NOMO-1 treated with DMSO at 0.1 percent for 48 hours (cell line): ENCODE measurements around the gene STK17A.

Experiments
- DNase-seq: peaks from one replicate; lab custom pipeline; 2025; ENCODE audit not compliant: unreplicated experiment; lab: John Stamatoyannopoulos, UW

The STK17A gene

DNA sequence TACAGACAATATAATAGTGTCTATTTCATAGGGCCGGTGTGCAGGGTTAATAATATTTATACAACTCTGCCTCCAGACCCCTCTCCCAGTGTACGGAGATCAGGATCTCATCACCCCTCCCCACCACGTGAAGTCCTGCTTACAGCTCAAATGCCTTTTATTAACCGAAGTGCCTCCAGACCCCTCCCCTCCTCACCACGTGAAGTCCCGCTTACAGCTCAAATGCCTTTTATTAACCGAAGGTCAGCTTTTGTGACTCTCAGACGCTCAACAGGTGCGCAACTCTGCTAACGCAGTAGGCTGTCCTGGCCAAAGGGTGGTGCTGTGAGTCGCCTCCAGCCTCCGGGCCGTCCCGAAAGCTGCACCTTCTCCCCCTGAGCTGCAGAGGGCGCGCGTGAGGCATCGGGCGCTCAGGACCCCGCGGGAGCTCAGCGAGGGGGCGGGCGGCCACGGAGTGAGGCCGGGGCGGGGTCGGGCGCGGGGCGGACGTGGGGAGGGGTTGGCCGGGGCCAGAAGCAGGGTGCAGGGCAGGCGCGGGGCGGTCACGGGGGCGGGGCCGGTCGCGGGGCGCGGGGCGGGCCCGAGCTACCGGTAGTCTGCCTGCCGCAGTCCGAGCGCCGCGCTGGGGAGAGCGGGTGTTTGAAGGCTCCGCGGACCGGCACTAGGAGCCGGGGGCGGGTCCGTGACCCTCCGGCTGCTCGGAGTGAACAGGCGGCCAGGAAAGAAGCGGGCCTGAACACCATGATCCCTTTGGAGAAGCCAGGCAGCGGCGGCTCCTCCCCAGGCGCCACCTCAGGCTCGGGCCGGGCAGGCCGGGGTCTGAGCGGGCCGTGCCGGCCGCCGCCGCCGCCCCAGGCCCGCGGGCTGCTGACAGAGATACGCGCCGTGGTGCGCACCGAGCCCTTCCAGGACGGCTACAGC, at the start of gene STK17A:
STK17A (plus strand) TSS at position 606 of the 921 bp plus-strand sequence; CDS start at position 742, 136 bp downstream.
- DNase-seq = peak; percentile 91

DNA sequence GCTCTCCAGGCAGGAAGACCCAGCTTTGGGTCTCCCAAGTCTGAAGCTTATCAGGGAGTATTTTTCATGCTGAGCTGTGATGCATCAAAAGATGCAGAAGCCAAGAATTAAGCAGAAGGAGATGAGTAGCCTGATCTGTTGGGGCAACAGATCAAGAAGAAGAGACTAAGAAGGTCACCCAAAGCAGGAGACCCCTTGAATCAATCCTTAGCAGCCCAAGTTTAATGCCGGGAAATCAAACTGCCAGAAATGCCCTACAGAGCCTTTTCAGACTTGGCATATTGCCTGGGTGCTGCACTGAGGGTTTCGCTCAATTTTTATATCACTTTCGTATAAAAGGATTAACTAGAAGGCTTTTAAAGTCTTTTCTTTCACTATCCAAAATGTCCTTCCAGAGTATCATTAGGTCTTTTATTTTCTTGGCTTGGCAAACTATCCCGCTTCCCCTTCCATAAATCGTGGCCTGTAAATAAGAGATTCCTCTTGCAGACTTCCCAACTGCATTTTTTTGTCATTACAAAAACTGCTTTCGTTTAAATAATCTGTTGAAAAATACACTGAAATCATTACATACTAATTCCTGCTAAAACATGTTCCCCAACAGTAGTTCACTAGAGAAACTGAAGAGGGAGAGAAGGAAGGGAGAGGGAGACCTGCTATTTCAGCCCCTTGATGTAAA, 49.0 kb upstream of the STK17A start:
- no peak for DNase-seq

DNA sequence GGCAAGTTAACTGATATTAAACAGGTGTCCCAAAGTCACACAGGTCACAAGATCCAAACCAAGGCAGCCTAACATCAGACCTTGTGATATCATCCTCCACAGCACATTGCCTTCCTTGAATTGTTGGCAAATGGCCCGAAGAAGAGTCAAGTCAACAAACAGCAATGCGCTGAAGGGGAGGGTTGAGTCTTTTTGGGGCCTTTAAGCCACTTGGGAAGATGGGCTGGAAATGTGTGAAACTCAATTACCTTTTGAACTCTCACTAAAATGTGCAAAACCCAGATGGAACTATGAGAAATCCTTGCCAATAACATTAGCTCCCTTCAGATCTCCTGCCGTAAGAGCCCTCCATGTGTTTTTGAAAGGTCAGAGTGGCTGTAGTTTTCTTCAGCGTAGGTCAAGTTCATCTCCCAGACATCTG, 47.9 kb upstream of the STK17A start:
- DNase-seq = no peak

DNA sequence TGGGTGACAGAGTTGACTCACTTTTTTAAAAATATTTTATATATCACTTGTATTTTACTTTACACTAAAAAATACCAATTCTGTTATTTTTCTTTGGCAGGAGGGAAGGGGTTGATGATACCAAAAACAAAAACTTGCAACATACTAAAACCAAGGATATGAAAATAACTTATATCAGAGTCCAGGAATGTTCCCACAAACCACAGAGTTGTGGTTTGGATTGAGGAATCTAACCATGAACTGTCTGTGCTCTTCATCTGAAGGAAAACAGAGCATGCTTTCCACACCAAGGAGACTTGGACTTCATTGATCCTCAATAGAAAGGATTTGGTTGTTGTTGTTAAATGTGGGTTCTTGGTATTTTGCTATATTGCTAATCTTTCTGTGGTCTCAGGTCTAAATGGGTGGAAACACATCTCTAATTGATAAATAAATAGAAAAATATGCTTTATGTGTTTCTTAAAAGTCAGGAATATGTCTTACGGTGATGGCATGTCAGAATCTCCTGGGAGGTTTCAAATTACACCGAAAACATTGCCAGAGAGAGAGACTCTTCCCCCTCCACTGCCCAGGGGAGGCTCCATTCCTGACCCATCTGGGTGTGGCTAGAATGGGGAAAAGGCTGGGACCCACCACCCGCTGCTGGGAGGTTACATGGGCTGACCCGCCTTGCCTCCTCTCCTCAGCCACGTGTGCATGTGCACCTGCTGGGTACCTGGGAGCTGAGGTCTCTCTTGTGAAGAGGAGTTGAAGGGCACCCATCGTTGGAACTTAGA, 46.9 kb upstream of the STK17A start:
- DNase-seq = no peak

DNA sequence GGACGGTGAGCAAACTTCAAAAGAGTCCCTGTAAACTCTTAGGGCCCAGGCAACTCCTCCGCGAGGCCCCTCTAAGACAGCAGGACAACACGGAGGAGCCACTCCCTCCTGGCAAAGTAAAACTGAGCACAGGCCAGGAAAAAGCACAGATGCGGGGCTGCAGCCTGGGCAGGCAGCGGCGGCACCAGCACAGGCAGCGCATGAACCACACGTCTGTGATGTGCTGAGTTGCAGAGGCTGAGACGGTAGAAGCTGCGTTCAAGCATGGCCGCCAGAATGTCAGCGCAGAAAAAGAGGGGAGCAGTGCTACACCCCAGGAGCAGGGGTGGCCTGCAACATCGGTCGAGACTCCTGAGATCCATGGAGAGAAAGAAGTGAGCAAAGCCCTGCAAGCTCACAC, 46.1 kb upstream of the STK17A start:
- no peak for DNase-seq

DNA sequence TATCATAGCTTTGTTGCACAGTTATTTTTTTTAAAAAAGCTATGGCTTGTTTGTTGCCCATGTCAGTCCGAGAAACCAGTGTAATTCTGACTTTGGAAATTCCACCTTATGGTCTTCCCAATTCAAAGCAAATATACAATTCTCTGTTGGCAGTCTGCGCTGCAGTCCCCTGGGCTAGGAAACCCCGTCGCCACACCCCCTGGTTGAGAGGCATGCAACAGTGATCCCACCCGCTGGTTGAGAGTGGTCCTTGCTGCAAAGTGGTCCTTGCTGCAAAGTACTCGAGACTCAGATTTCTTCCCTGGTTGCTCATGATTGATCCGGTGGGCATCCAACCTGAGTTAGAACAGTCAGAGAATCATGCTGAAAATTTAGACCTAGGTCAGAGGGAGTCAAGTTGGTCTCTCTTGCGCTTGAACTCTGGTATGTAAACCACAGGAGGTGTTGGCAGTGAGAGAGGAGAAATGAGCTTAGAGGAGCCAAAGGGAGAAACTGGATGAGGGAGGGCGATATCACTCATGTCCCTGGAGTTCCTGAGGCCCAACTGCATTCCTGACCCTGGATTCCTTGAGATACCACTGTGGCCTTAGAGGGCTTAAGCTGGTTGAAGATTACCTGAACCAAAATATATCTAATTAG, 45.0 kb upstream of the STK17A start:
- DNase-seq = no peak

DNA sequence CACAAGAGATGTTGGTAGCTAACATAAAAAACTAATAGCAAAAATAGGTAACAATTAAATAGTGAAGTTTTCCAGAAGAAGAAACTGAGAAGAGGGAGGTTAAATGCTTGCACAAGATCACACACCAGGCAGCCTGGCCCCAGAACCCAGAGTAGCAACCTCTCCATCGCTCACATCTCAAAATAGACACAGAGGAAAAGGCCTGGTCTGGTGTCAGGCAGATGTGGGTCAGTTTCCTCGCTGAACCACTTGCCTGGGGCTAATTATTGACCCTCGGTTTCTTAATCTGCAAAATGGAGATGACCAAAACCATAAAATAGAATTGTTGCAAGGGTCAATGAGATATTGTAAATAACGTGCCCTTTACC, 44.5 kb upstream of the STK17A start:
- no peak for DNase-seq

DNA sequence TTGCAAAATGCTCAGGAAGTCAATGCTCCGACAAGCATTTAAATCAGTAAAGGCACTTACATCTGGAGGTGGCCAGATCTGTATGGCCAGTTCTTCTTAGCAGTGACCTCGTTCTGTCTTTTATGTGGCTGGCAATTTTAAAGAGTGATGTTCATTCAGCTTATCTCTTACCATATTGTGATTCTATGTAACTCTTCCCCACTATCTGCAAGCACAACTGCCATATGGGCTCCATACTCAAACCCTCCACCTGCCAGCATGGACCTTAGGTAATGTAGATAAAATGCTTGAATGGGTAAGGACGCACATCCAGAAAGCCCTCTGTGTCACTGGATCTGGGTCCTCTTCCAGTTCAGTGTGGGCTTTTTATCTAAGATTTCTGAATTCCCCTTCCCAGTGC, 42.4 kb upstream of the STK17A start:
- no peak for DNase-seq

DNA sequence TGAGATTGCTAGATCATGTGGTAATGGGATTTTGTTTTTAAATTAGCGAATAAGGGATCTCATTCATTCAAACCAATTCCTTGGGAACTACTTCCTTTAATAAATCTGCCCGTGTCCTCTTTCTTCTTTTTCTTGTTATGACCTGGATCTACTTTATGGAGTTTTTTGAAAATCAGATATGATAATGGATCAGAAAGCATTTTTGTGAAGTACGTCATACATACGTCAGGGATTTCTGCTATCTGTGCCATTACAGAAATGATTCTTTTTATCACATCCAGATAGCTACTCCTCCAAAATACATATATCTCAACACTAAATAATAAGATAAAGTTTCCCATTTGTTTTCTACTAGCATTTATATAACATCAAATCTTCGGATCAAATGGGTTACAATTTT, 40.2 kb upstream of the STK17A start:
- DNase-seq = no peak

DNA sequence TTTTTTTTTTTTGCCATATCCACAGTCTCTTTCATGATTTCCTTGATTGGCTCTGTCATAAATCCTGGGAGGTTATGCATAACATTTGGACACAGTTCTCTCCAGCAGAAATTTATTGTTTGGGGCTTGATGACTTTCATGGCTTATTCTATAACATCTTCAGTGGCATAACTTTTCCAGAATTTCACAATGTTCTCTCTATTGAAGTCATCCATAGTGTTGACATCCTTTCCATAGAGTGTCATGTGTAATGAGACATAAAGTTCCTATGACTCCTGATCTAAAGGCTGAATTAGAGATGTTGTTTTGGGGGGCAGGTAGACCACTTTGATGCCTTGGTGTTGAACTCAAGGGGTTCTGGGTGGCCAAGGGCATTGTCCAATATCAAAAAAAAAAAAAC, 36.7 kb upstream of the STK17A start:
- no peak for DNase-seq

DNA sequence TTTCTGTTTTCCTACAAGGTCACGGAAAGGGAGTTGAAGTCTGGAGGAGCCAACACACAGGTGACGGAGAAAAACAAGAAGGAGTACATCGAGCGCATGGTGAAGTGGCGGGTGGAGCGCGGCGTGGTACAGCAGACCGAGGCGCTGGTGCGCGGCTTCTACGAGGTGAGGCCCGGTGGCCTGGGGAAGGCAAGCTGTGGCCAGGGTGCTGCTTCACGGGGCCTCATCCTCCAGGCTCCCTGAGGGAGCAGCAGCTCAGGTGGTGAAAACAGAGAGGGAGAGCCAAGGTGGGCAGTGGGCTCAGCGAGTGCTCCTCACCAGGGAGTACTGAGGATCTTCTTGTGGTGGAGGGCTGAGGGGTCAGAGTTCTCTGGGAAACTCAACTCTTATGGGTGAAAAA, 32.5 kb upstream of the STK17A start:
- no peak for DNase-seq

DNA sequence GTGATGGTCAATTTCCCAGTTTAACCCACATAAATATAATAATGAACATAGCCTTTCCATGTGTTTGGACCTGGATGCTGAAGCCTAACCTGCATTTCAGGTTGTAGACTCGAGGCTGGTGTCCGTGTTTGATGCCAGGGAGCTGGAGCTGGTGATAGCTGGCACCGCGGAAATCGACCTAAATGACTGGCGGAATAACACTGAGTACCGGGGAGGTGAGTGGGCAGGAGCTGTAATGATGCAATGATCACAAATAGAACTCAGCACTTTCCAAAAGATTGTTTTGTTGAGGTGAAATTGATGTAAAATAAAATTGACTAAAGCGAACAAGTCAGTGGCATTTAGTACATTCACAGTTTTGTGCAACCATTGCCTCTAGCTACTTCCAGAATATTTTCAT, 30.8 kb upstream of the STK17A start:
- no peak for DNase-seq

DNA sequence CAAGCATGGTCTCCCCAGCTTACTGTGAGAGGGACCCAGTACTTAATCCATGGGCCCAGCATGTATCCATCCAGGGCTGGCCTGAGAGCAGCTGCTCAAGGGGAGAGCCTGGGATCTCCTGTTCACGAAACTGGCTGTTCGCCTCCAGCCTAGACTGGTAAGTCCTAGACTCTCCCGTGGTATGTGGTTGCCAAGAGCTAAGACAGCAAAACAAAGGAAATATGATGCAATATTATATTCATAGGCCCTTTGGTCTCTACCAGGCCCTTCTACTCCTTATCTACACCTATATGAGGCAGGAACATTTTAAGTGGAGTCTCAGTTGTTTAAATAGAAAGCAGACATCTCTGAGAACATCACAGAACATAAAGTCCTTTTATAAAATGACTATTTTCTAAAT, 28.9 kb upstream of the STK17A start:
- DNase-seq = peak; percentile 36

DNA sequence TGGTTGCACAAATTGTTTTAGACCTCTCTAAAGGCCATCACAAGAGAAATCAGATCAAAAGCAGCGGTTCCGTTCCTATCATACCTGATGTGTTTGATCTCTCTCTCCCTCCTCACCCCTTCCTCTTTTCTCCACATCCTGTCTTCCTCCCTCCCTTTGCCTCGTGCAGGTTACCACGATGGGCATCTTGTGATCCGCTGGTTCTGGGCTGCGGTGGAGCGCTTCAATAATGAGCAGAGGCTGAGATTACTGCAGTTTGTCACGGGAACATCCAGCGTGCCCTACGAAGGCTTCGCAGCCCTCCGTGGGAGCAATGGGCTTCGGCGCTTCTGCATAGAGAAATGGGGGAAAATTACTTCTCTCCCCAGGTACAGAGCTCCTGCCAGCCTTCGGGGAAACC, 28.5 kb upstream of the STK17A start:
- no peak for DNase-seq

DNA sequence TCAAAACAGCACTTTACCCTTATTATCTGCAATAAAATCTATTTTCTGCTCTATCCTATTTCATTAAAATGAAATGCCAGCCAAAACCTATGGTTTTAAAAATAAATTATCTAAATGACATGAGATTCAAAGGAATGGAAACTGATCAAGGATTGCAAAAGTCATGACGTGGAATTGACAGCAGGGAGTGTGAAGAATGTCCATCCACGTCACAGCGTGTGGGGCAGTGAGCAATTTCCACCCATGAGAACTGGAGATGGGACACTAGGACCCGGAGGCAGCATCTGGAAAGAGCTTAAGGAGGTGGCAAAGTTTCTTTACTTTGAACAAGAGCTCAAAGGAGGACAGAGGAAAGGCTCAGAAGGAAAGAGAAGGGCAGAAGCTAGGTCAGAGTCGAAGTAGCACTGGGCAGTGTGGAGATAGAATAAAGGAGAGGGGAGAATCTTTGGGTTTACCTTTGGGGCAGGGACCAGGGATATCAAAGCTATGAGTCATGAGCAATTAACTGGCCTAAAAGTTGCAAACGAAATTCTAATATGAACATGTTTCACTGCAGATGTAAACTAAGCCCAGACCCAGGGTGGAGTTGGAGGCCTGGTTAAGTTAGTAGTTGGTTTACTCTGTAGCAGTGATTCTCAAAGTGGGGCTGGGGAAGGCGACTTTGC, 24.9 kb upstream of the STK17A start:
- DNase-seq = no peak

DNA sequence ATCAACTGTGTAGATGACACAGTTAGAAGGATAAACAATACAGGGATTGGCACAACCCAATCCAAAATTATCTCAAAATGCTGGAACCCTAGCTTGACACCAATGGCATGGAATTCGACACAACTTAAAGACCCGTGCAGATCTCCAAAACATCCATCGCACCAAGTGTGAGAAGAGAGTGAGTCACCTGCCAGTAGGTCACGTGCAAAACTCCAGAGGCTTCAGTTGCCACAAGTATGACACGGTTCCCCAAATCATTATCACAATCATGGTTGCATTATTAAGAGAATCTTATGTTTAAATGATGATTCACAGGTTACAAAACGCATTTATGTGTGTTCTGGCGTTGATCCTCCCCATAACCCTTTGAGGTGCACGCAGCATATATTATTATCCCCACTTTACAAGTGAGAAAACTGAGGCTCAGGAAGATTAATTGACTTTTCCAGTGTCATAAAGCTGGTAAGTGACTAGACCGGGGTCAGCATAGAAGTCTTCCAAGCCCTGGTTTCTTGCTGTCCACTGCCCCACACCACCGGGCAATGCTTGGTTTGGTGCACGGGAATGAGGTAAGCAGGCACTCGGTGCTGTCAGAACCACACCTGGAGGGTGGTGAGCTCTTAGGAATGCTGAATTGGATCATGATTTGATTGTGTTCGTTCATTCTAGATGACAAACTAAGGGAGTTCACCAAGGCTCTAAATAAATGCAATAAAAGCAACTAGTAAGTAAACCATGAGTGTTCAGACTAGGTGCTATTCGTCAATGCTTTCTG, 23.6 kb upstream of the STK17A start:
- DNase-seq = peak; percentile 50

DNA sequence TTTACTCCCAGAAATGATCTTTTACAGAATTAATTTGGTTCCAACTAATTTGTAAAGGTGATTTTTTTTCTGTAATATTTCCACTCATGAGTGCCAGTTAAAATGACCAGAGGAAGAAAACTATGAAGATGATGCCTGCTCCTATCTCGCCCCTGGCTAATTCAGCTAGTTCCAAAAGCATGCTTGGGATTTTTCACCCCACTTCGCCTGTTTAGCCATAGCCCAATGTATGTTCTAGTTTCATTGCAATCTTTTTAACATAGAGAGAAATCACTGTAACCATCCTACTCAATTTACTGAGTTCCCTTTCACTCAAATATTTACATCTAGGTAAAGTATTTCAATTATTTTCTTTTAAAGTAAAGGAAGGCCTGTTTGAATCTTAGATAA, 23.0 kb upstream of the STK17A start:
- DNase-seq = no peak

DNA sequence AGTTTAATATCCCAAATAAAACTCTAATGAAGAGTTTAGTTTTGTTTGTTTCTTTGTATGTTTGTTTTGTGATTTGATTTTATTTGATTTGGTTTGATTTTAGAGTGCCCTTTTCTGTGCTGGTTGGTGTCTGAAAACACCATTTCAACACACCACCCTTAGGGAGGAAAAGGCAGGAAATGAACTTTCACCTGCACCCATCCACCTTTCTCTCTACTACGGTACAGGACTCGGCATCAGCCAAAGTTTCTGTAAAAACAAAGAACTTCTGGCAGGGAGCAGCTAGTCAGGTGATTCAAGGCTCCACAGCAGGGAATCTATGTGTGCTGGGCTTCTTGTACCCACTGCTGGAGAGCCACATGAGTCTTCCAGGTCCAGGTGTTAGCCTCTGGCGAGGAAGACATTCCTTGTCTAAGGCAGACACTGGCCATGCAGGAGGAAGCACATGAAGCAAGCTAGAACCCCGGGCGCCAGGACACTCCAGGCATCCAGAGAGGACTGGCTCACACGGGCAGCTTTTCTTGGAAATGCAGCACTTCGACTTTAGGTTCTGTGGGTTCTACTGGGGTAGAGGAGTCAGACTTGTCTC, 22.1 kb upstream of the STK17A start:
- DNase-seq = no peak

DNA sequence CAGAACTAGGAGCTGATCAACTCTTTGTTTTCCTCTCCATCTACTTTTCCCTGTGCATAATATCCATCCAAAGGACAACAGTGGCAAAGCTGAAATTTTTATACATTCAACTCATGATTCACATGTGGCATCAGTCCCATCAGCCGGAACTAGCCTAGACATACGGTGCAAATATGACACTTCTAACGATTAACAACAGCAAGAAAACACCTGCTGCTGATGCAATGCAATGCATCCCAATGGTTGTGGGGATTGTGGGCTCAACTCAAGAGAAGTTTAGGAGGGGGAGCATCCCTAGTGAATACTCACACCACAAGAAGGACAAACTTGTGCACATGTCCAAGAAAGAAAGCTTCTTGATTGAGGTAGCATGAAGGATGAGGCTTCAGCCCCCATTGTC, 20.5 kb upstream of the STK17A start:
- DNase-seq = no peak

DNA sequence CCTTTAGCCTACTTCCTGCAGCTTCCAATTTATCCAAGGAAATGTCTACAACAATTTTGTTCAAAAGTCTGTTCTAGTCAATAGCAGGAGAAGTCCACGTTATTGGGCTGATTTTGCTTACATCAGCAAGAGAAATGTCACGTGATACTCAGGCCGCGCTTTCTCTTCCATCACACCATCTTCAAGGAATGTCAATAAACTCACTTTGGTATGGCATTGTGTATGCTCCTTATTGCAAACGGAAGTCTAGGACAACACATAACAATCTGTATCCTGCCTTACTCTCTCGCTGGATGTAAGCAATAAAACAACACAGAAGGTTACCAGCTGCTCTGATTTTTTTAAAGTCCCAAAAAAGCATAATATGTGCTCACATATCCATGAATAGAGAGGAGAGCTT, 17.1 kb upstream of the STK17A start:
- DNase-seq = no peak
